ENCODE results near the gene BCL2L13. TPM values are rescaled to one million over a fixed set of nuclear protein-coding genes. Genes with fewer than 3 reads are reported as not detected.

Gene BCL2L13
- total RNA-seq, 1 experiment from 2014 or later, result 44.0 TPM

GRCh38 chr22:17596226-17596625, 42.3 kb upstream of the BCL2L13 start:
- Histone ChIP-seq H3K9me3 (ENCODE audit: control insufficient read depth, insufficient read depth, low read depth, low read length) (no peaks in the 10 kb centered on the region), H3K4me1 (ENCODE audit: control insufficient read depth, insufficient read depth, low read length) (no peaks in the 10 kb centered on the region; the same call in 1 of the 2 replicates), H3K27ac (ENCODE audit: low read length) (no peak overlapping the region), H3K4me3 (ENCODE audit: low read depth in 2 of 2, low read length in 2 of 2) (no peak overlapping the region), H3K27me3 (ENCODE audit: control insufficient read depth, insufficient read depth, low read length) (no peaks in the 10 kb centered on the region), H3K36me3 (ENCODE audit: control insufficient read depth, insufficient read depth, low read length) (peaks cover 21% of the 10 kb centered on the region)
- no TSS peak for BruUV-seq (replicated peaks)
- ATAC-seq (no peak), DNase-seq (ENCODE audit: low read depth, low spot score) (no peak)
- POLR2A ChIA-PET, result no interaction called here
- no peak for TF ChIP-seq TCF7L2 (IDR thresholded peaks at IDR 0.05; ENCODE audit: low read depth, low read length)
- TF ChIP-seq, protein P1, sequence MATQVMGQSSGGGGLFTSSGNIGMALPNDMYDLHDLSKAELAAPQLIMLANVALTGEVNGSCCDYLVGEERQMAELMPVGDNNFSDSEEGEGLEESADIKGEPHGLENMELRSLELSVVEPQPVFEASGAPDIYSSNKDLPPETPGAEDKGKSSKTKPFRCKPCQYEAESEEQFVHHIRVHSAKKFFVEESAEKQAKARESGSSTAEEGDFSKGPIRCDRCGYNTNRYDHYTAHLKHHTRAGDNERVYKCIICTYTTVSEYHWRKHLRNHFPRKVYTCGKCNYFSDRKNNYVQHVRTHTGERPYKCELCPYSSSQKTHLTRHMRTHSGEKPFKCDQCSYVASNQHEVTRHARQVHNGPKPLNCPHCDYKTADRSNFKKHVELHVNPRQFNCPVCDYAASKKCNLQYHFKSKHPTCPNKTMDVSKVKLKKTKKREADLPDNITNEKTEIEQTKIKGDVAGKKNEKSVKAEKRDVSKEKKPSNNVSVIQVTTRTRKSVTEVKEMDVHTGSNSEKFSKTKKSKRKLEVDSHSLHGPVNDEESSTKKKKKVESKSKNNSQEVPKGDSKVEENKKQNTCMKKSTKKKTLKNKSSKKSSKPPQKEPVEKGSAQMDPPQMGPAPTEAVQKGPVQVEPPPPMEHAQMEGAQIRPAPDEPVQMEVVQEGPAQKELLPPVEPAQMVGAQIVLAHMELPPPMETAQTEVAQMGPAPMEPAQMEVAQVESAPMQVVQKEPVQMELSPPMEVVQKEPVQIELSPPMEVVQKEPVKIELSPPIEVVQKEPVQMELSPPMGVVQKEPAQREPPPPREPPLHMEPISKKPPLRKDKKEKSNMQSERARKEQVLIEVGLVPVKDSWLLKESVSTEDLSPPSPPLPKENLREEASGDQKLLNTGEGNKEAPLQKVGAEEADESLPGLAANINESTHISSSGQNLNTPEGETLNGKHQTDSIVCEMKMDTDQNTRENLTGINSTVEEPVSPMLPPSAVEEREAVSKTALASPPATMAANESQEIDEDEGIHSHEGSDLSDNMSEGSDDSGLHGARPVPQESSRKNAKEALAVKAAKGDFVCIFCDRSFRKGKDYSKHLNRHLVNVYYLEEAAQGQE (IDR thresholded peaks at IDR 0.05; ENCODE audit: insufficient read depth in 1 of 2, low read depth in 2 of 2, low read length in 1 of 2), result no peak
- intact Hi-C loops (cut with micrococcal nuclease; ENCODE audit: unreplicated experiment) (no loop called here), in situ Hi-C loops (cut with HindIII; ENCODE audit: low pct_unique_long_range_greater_than_20kb, low sequenced_read_pairs) (no loop called here)
- CTCF ChIA-PET, result no interaction called here

DNA sequence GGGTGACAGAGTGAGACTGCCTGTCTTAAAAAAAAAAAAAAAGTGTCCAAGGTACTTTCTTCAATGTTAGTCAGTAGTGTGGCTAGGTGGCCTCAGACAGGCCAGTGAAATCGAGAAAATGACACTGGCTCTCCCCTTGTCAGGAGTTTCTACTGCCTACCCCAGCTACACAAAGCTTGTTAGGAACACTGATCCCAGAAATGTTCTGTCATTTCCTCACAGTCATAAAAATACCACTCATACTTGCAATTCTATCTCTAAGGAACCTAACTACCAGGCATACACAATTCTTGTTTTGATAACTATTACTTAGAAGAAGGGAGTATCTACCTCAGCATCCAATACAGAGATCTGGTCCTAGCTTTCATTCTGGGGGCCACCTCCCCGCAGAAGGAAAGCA, 41.3 kb upstream of the BCL2L13 start:
- in situ Hi-C loops (cut with HindIII; ENCODE audit: low pct_unique_long_range_greater_than_20kb, low sequenced_read_pairs), result no loop called here
- ATAC-seq (no peak), DNase-seq (ENCODE audit: low read depth, low spot score) (no peak)
- ChIA-PET POLR2A (interaction anchor here (0.7 kb wide), 1 partner anchor 44 kb away, joined by 3 read pairs; no protein-coding TSS in a partner anchor), CTCF (no interaction called here)
- TF ChIP-seq SIN3A (IDR thresholded peaks at IDR 0.05; ENCODE audit: borderline replicate concordance, insufficient read depth, low read depth, low read length), result no peak
- Histone ChIP-seq H3K36me3 (ENCODE audit: control insufficient read depth, insufficient read depth, low read length) (peaks cover 14% of the 10 kb centered on the region), H3K4me1 (ENCODE audit: control insufficient read depth, insufficient read depth, low read length) (no peaks in the 10 kb centered on the region; the same call in 1 of the 2 replicates), H3K27ac (ENCODE audit: low read length) (no peak overlapping the region), H3K27me3 (ENCODE audit: control insufficient read depth, insufficient read depth, low read length) (no peaks in the 10 kb centered on the region), H3K4me3 (ENCODE audit: low read depth in 2 of 2, low read length in 2 of 2) (no peak overlapping the region), H3K9me3 (ENCODE audit: control insufficient read depth, insufficient read depth, low read depth, low read length) (no peaks in the 10 kb centered on the region)
- no TSS peak for BruUV-seq (replicated peaks)
- intact Hi-C loops (cut with micrococcal nuclease; ENCODE audit: unreplicated experiment), result no loop called here

DNA sequence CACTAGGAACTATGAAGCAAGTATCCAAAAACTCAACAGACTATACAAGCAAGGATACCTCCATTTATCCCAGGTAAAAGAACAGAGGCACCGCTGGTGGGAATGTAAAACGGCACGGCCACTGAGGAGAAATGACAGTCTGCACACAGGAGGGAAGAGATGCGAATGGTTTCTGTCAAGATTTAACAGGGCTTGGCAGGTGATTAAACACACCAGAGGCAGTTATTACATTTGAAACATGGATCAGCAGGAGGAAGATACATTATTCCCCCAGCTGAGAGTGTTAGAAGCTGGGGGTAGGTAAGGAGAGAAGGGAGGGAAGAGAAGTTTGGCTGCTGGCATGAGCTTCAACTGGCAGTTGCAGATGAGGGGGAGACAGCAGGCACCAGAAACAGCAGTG, 40.2 kb upstream of the BCL2L13 start:
- Histone ChIP-seq H3K4me1 (ENCODE audit: control insufficient read depth, insufficient read depth, low read length) (no peaks in the 10 kb centered on the region; the same call in 1 of the 2 replicates), H3K9me3 (ENCODE audit: control insufficient read depth, insufficient read depth, low read depth, low read length) (no peaks in the 10 kb centered on the region), H3K27ac (ENCODE audit: low read length) (no peak overlapping the region), H3K27me3 (ENCODE audit: control insufficient read depth, insufficient read depth, low read length) (no peaks in the 10 kb centered on the region), H3K4me3 (ENCODE audit: low read depth in 2 of 2, low read length in 2 of 2) (no peak overlapping the region), H3K36me3 (ENCODE audit: control insufficient read depth, insufficient read depth, low read length) (peaks cover 13% of the 10 kb centered on the region)
- TF ChIP-seq TCF7L2 (IDR thresholded peaks at IDR 0.05; ENCODE audit: low read depth, low read length) (no peak), POLR2AphosphoS5 (IDR thresholded peaks at IDR 0.05; ENCODE audit: low read depth, low read length) (no peak), SIN3A (IDR thresholded peaks at IDR 0.05; ENCODE audit: borderline replicate concordance, insufficient read depth, low read depth, low read length) (no peak)
- TF ChIP-seq, protein P1 (IDR thresholded peaks at IDR 0.05; ENCODE audit: insufficient read depth in 1 of 2, low read depth in 2 of 2, low read length in 1 of 2), result no peak
- TF ChIP-seq, protein P2, sequence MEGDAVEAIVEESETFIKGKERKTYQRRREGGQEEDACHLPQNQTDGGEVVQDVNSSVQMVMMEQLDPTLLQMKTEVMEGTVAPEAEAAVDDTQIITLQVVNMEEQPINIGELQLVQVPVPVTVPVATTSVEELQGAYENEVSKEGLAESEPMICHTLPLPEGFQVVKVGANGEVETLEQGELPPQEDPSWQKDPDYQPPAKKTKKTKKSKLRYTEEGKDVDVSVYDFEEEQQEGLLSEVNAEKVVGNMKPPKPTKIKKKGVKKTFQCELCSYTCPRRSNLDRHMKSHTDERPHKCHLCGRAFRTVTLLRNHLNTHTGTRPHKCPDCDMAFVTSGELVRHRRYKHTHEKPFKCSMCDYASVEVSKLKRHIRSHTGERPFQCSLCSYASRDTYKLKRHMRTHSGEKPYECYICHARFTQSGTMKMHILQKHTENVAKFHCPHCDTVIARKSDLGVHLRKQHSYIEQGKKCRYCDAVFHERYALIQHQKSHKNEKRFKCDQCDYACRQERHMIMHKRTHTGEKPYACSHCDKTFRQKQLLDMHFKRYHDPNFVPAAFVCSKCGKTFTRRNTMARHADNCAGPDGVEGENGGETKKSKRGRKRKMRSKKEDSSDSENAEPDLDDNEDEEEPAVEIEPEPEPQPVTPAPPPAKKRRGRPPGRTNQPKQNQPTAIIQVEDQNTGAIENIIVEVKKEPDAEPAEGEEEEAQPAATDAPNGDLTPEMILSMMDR (IDR thresholded peaks at IDR 0.05), result no peak
- intact Hi-C loops (cut with micrococcal nuclease; ENCODE audit: unreplicated experiment) (no loop called here), in situ Hi-C loops (cut with HindIII; ENCODE audit: low pct_unique_long_range_greater_than_20kb, low sequenced_read_pairs) (no loop called here)
- ChIA-PET CTCF (no interaction called here), POLR2A (interaction anchor here (0.8 kb wide), 1 partner anchor 116 kb away, joined by 3 read pairs; no protein-coding TSS in a partner anchor)
- DNase-seq (ENCODE audit: low read depth, low spot score) (no peak), ATAC-seq (no peak)
- BruUV-seq (replicated peaks), result no TSS peak
